PC-9 (cell line): ENCODE results near the gene DCAF17. TPM values are rescaled to one million over a fixed set of nuclear protein-coding genes. Genes with fewer than 3 reads are reported as not detected.

Source experiments
- BruUV-seq: library from RNA; stranded (reverse); fragments of 400-500 nt; replicated peaks from 2 replicates; lab custom pipeline; 2021; lab: Mats Ljungman, UMichigan
- CTCF ChIA-PET: fragments of 300-600 bp; sonication (Branson Sonifier 250); formaldehyde crosslinking; loops from one replicate; lab custom pipeline; 2022; ENCODE audit warnings: antibody characterized with exemption; lab: Charles Lee
- POLR2A ChIA-PET: fragments of 300-600 bp; sonication (Branson Sonifier 250); formaldehyde crosslinking; loops from one replicate; lab custom pipeline; 2022; ENCODE audit warnings: antibody characterized with exemption; ENCODE audit not compliant: unreplicated experiment; lab: Charles Lee
- DNase-seq, 2 experiments: peaks; one replicate each; pipeline versions ENCODE4 v3.0.0 to v3.0.0-alpha.2; 2015 to 2022; ENCODE audit warnings: mixed read lengths in 1 of 2
- H2AFZ ChIP-seq: fragments of 200-600 bp; sonication (generic); 2 replicates; pipeline ENCODE4 v1.8.1; 2017; ENCODE audit warnings: antibody characterized with exemption
- H3F3A ChIP-seq: fragments of 200-600 bp; sonication (generic); 2 replicates; pipeline ENCODE4 v1.8.1; 2017; ENCODE audit warnings: antibody characterized with exemption, mild to moderate bottlenecking, low read depth; ENCODE audit not compliant: insufficient read depth
- H3K27ac ChIP-seq: fragments of 200-600 bp; sonication (generic); 2 replicates; pipeline ENCODE4 v1.6.1; 2016; ENCODE audit warnings: mixed run types
- H3K27me3 ChIP-seq: fragments of 200-600 bp; sonication (generic); 2 replicates; pipeline ENCODE4 v1.6.1; 2016; ENCODE audit warnings: low read depth, mixed run types; ENCODE audit not compliant: insufficient read depth
- H3K36me3 ChIP-seq: fragments of 200-600 bp; sonication (generic); 2 replicates; pipeline ENCODE4 v1.6.1; 2016; ENCODE audit warnings: low read depth, mixed run types
- H3K4me1 ChIP-seq: fragments of 200-600 bp; sonication (generic); replicated peaks from 2 replicates; pipeline ENCODE4 v1.6.1; 2016; ENCODE audit warnings: mixed run types; ENCODE audit not compliant: insufficient read depth
- H3K4me2 ChIP-seq: fragments of 200-600 bp; sonication (generic); 2 replicates; pipeline ENCODE4 v1.6.1; 2017; ENCODE audit warnings: mixed run types
- H3K4me3 ChIP-seq: fragments of 200-600 bp; sonication (generic); 2 replicates; pipeline ENCODE4 v1.6.1; 2016; ENCODE audit warnings: mixed run types
- H3K79me2 ChIP-seq: fragments of 200-600 bp; sonication (generic); 2 replicates; pipeline ENCODE4 v1.6.1; 2017; ENCODE audit warnings: low read depth, mixed run types
- H3K9me2 ChIP-seq: fragments of 200-600 bp; sonication (generic); 2 replicates; pipeline ENCODE4 v1.8.1; 2017; ENCODE audit warnings: mild to moderate bottlenecking; ENCODE audit not compliant: insufficient read depth
- H3K9me3 ChIP-seq: fragments of 200-600 bp; sonication (generic); 2 replicates; pipeline ENCODE4 v1.8.1; 2016; ENCODE audit warnings: low read depth; ENCODE audit not compliant: insufficient read depth
- H4K20me1 ChIP-seq: fragments of 200-600 bp; sonication (generic); 2 replicates; pipeline ENCODE4 v1.8.1; 2017; ENCODE audit not compliant: insufficient read depth
- EZH2 ChIP-seq: fragments of 200-600 bp; sonication (generic); IDR thresholded peaks from 2 replicates; pipeline ENCODE4 v1.8.0; 2017; ENCODE audit warnings: antibody characterized with exemption, low read depth
- intact Hi-C: fragments of 100-400 bp; cut with micrococcal nuclease; formaldehyde crosslinking; loops from one replicate; pipeline ENCODE4 v1.10.0; 2022; ENCODE audit not compliant: unreplicated experiment
- total RNA-seq: library from RNA; stranded (reverse); gene quantifications from 2 replicates; pipeline ENCODE4 v1.2.3, GENCODE V29; 2021
- TF ChIP-seq, protein P1 (sequence below): fragments of 200-600 bp; sonication (generic); conservative IDR thresholded peaks from 2 replicates; pipeline ENCODE4 v1.6.1; 2017; ENCODE audit warnings: mixed run types, antibody characterized with exemption, mild to moderate bottlenecking, moderate library complexity

Gene DCAF17
- total RNA-seq, 1 experiment from 2014 or later: 22.0 TPM

DNA sequence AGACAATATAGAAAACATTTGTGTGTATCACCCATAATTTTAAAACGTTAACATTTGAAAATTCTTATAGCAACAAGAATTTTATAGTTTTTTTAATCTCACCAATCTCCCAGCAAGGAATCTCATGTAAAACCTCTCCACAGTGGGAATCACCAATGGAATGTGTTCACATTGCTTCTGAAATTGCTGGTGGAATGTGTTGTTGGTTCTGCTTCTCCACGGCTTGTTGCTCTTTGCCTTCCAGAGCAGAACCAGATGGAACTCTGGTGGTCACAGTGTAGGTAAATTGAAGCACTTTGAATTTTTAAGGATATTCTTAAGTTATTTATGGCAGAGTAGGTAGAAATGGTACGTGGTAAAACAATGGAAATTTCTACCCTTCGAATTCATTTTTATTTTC, 35.1 kb downstream of the DCAF17 start:
- TF ChIP-seq, protein P1, sequence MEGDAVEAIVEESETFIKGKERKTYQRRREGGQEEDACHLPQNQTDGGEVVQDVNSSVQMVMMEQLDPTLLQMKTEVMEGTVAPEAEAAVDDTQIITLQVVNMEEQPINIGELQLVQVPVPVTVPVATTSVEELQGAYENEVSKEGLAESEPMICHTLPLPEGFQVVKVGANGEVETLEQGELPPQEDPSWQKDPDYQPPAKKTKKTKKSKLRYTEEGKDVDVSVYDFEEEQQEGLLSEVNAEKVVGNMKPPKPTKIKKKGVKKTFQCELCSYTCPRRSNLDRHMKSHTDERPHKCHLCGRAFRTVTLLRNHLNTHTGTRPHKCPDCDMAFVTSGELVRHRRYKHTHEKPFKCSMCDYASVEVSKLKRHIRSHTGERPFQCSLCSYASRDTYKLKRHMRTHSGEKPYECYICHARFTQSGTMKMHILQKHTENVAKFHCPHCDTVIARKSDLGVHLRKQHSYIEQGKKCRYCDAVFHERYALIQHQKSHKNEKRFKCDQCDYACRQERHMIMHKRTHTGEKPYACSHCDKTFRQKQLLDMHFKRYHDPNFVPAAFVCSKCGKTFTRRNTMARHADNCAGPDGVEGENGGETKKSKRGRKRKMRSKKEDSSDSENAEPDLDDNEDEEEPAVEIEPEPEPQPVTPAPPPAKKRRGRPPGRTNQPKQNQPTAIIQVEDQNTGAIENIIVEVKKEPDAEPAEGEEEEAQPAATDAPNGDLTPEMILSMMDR: no peak
- TF ChIP-seq EZH2: no peak
- DNase-seq: no peak
- Histone ChIP-seq H3K27me3 (no peaks in the 10 kb centered on the region), H3K4me1 (no peaks in the 10 kb centered on the region), H3K4me3 (no peak overlapping the region), H2AFZ (no peak overlapping the region), H3K79me2 (no peaks in the 10 kb centered on the region), H3K4me2 (no peak overlapping the region), H3K36me3 (peaks cover 10% of the 10 kb centered on the region; the same call in 1 of the 2 replicates), H3K9me2 (no peaks in the 10 kb centered on the region), H3K27ac (no peak overlapping the region), H4K20me1 (no peaks in the 10 kb centered on the region), H3F3A (no peaks in the 10 kb centered on the region), H3K9me3 (no peaks in the 10 kb centered on the region)
- ChIA-PET POLR2A (no interaction called here), CTCF (no interaction called here)
- BruUV-seq: no TSS peak
- intact Hi-C loops: no loop called here

DNA sequence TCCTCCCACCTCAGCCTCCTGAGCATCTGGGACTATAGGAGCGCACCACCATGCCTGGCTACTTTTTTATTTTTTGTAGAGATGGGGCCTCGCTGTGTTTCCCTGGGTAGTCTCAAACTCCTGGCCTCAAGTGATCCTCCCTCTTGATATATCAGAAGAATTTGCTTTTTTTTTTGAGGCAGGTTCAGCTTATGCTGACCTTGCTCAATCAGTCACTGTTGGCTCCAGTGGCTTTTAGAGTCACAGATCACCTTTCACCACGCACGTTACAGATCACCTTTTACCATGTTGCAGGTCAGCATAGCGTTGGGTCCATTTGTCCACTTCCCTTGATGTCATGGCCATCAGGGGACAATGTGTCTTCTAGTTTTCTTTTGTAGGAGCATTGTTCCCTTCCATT, 36.1 kb downstream of the DCAF17 start:
- intact Hi-C loops: no loop called here
- no peak overlapping the region for H3K27ac ChIP-seq
- ChIA-PET POLR2A (no interaction called here), CTCF (no interaction called here)
- no peak for DNase-seq
- no peak overlapping the region for H3K4me3 ChIP-seq
- no peak overlapping the region for H3K4me2 ChIP-seq
- no peaks in the 10 kb centered on the region for H3K27me3 ChIP-seq
- BruUV-seq: no TSS peak
- H3K9me2 ChIP-seq: no peaks in the 10 kb centered on the region
- H3K36me3 ChIP-seq: peaks cover 10% of the 10 kb centered on the region; the same call in 1 of the 2 replicates
- H2AFZ ChIP-seq: no peak overlapping the region
- no peaks in the 10 kb centered on the region for H4K20me1 ChIP-seq
- TF ChIP-seq EZH2: no peak
- no peaks in the 10 kb centered on the region for H3K9me3 ChIP-seq
- no peaks in the 10 kb centered on the region for H3K4me1 ChIP-seq
- no peaks in the 10 kb centered on the region for H3K79me2 ChIP-seq
- H3F3A ChIP-seq: no peaks in the 10 kb centered on the region

DNA sequence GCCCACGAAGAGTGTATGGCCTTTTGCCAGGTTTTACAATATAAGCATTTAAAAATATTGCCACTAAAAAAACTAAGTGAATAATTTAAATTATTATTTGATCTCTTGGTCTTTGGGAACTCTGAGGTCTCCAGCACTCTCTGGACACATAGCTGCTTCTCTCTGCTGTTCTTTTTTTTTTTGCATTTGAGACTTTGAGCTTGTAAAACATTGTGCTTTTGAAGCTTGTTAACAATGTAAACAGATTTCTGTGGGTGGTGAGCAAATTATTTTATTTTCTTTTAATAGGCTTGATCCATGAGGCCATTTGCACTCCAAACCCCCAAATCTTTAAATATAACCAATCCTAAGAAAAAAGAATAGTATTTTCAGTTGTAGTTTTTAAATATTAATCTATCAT, 42.0 kb downstream of the DCAF17 start:
- no peaks in the 10 kb centered on the region for H3K27me3 ChIP-seq
- intact Hi-C loops: no loop called here
- CTCF ChIA-PET: no interaction called here

More for the DNA sequence above, 42.0 kb downstream of the DCAF17 start:
- Histone ChIP-seq H4K20me1 (no peaks in the 10 kb centered on the region), H3K4me2 (no peak overlapping the region), H3K36me3 (no peaks in the 10 kb centered on the region), H3K4me3 (no peak overlapping the region), H3K27ac (no peak overlapping the region), H3K79me2 (no peaks in the 10 kb centered on the region), H3K9me3 (no peaks in the 10 kb centered on the region), H2AFZ (no peak overlapping the region), H3K9me2 (no peaks in the 10 kb centered on the region), H3F3A (no peaks in the 10 kb centered on the region), H3K4me1 (no peaks in the 10 kb centered on the region)
- TF ChIP-seq, protein P1: no peak
- TF ChIP-seq EZH2: no peak
- POLR2A ChIA-PET: no interaction called here
- DNase-seq: no peak
- BruUV-seq: no TSS peak
